PC-3 (cell line): ENCODE results near the gene FOXC2. TPM values are rescaled to one million over a fixed set of nuclear protein-coding genes. Genes with fewer than 3 reads are reported as not detected.

Experiments used
- ATAC-seq: fragments of 200-7000 bp; cut with Tn5 transposase; 2 replicates; pipeline ENCODE4 v1.9.1; 2020; ENCODE audit warnings: mild to moderate bottlenecking, moderate library complexity
- BruUV-seq: library from RNA; stranded (reverse); fragments of 400-500 nt; replicated peaks from 2 replicates; lab custom pipeline; 2021; lab: Mats Ljungman, UMichigan
- CTCF ChIA-PET: fragments of 300-600 bp; sonication (Branson Sonifier 250); formaldehyde crosslinking; loops from one replicate; lab custom pipeline; 2022; ENCODE audit warnings: antibody characterized with exemption; lab: Charles Lee
- POLR2A ChIA-PET: fragments of 300-600 bp; sonication (Branson Sonifier 250); formaldehyde crosslinking; loops from one replicate; lab custom pipeline; 2022; ENCODE audit warnings: antibody characterized with exemption; ENCODE audit not compliant: unreplicated experiment; lab: Charles Lee
- DNase-seq: peaks from one replicate; pipeline ENCODE4 v3.0.0-alpha.2; 2015
- H2AFZ ChIP-seq: fragments of 300-600 bp; sonication (generic); 2 replicates; pipeline ENCODE4 v1.6.0; 2016; ENCODE audit warnings: antibody characterized with exemption, low read length
- H3F3A ChIP-seq: fragments of 300-600 bp; sonication (generic); one replicate; pipeline ENCODE4 v1.6.0; 2017; ENCODE audit warnings: antibody characterized with exemption, low read length, control low read depth, mild to moderate bottlenecking; ENCODE audit not compliant: unreplicated experiment
- H3K27ac ChIP-seq: fragments of 300-600 bp; sonication (generic); 2 replicates; pipeline ENCODE4 v1.5.1; 2016; ENCODE audit warnings: mild to moderate bottlenecking, low read length
- H3K27me3 ChIP-seq: fragments of 300-600 bp; sonication (generic); 2 replicates; pipeline ENCODE4 v1.6.1; 2016; ENCODE audit warnings: low read length, mixed read lengths
- H3K36me3 ChIP-seq: fragments of 300-600 bp; sonication (generic); 2 replicates; pipeline ENCODE4 v1.6.1; 2016; ENCODE audit warnings: low read depth, mixed run types, low read length, mixed read lengths
- H3K4me1 ChIP-seq: fragments of 300-600 bp; sonication (generic); 2 replicates; pipeline ENCODE4 v1.5.1; 2016; ENCODE audit warnings: low read length; ENCODE audit not compliant: insufficient read depth
- H3K4me2 ChIP-seq: fragments of 300-600 bp; sonication (generic); 2 replicates; pipeline ENCODE4 v1.6.0; 2016; ENCODE audit warnings: low read length
- H3K4me3 ChIP-seq: fragments of 300-600 bp; sonication (generic); 2 replicates; pipeline ENCODE4 v1.5.1; 2016; ENCODE audit warnings: mild to moderate bottlenecking, low read length, mixed read lengths
- H3K79me2 ChIP-seq: fragments of 300-600 bp; sonication (generic); 2 replicates; pipeline ENCODE4 v1.6.1; 2017; ENCODE audit warnings: low read length, mixed read lengths
- H3K9ac ChIP-seq: fragments of 300-600 bp; sonication (generic); 2 replicates; pipeline ENCODE4 v1.6.0; 2016; ENCODE audit warnings: mild to moderate bottlenecking, low read length
- H3K9me2 ChIP-seq: fragments of 300-600 bp; sonication (generic); replicated peaks from 2 replicates; pipeline ENCODE4 v1.6.1; 2016; ENCODE audit warnings: mixed run types, low read length, mixed read lengths
- H3K9me3 ChIP-seq: fragments of 300-600 bp; sonication (generic); 2 replicates; pipeline ENCODE4 v1.6.1; 2016; ENCODE audit warnings: low read length, mixed read lengths
- H4K20me1 ChIP-seq: fragments of 300-600 bp; sonication (generic); 2 replicates; pipeline ENCODE4 v1.6.1; 2016; ENCODE audit warnings: low read length, mixed read lengths
- CTCF ChIP-seq: fragments of 300-600 bp; sonication (generic); conservative IDR thresholded peaks from 2 replicates; pipeline ENCODE4 v1.5.1; 2017; ENCODE audit warnings: antibody characterized with exemption, low read depth, mild to moderate bottlenecking, low read length
- EZH2 ChIP-seq: fragments of 300-600 bp; sonication (generic); IDR thresholded peaks from one replicate; pipeline ENCODE4 v1.6.1; 2017; ENCODE audit warnings: antibody characterized with exemption, mild to moderate bottlenecking, low read length; ENCODE audit not compliant: unreplicated experiment
- EZH2phosphoT487 ChIP-seq: fragments of 300-600 bp; sonication (generic); IDR thresholded peaks from 2 replicates; pipeline ENCODE4 v1.6.1; 2018; ENCODE audit warnings: mild to moderate bottlenecking, antibody characterized with exemption, low read length, borderline replicate concordance
- intact Hi-C: fragments of 100-400 bp; cut with micrococcal nuclease; formaldehyde crosslinking; loops from 2 replicates; pipeline ENCODE4 v1.9.0; 2023
- total RNA-seq: library from RNA; depleted of rRNA; stranded (reverse); fragments of >200 nt; gene quantifications from 2 replicates; pipeline ENCODE4 v1.2.3, GENCODE V29; 2014

The FOXC2 gene
- total RNA-seq, 1 experiment from 2014 or later, result not detected

DNA sequence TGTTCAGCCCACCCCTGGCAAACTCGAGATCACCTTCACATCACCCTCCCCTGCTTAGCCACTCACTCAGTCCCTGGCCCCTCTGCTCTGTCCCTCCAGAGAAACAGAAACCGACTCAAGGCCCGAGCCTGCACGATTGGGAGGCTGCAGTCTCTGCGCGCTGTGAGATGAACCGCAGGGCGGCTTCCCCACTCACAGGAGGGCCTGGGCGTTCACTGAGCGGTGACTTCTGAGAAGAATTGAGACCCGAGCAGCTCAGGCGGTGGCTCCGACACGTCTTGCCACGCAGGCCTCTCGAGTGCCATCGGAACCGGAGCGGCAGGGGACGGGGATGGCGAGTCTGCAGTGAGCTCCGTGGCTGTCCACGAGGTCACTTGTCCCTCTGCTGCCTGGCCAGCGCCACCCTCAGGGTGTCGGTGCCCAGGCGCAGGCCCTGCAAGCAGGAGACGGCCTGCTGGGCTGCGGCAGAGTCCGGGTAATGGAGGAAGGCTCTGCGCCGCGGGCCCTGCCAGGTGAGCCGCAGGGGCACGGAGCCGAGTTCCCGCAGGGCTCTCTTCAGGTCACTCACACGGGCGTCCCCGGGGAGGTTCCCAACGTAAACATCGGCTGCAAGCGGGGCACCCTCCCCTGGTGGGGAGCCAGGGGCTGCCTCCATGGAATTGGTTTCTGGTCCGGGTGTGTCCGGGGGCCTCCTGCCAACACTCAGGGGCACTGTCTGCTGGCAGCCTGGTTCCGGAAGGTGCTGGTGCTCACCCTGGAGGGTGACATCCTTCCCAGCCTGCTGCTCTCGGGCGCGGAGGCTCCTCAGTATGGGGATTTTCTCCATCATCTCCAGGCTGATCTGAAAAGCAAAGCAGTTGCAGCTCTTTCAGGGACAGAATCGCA, 34.7 kb upstream of the FOXC2 start:
- no peaks in the 10 kb centered on the region for H3K4me1 ChIP-seq
- H3K36me3 ChIP-seq, result no peaks in the 10 kb centered on the region
- no peaks in the 10 kb centered on the region for H3K9me3 ChIP-seq
- no peaks in the 10 kb centered on the region for H3K27me3 ChIP-seq
- no peaks in the 10 kb centered on the region for H3F3A ChIP-seq
- no peaks in the 10 kb centered on the region for H3K9me2 ChIP-seq
- TF ChIP-seq CTCF, result no peak
- no peak for TF ChIP-seq EZH2
- TF ChIP-seq EZH2phosphoT487, result no peak
- H3K9ac ChIP-seq, result no peak overlapping the region
- no peak for DNase-seq
- ATAC-seq, result no peak
- H2AFZ ChIP-seq, result no peak overlapping the region
- BruUV-seq, result no TSS peak
- intact Hi-C loops, result no loop called here
- H3K27ac ChIP-seq, result no peak overlapping the region
- ChIA-PET POLR2A (no interaction called here), CTCF (no interaction called here)
- no peaks in the 10 kb centered on the region for H3K79me2 ChIP-seq
- no peak overlapping the region for H3K4me3 ChIP-seq
- H4K20me1 ChIP-seq, result no peaks in the 10 kb centered on the region
- no peak overlapping the region for H3K4me2 ChIP-seq

- POLR2A ChIA-PET, result no interaction called here
- H2AFZ ChIP-seq, result no peak overlapping the region
- no peak for DNase-seq
- intact Hi-C loops, result no loop called here
- no peaks in the 10 kb centered on the region for H4K20me1 ChIP-seq
- H3K9me3 ChIP-seq, result no peaks in the 10 kb centered on the region
- no peaks in the 10 kb centered on the region for H3F3A ChIP-seq
- no peaks in the 10 kb centered on the region for H3K36me3 ChIP-seq
- no peaks in the 10 kb centered on the region for H3K9me2 ChIP-seq
- CTCF ChIA-PET, result no interaction called here
- no peaks in the 10 kb centered on the region for H3K4me1 ChIP-seq
- H3K4me3 ChIP-seq, result no peak overlapping the region
- H3K4me2 ChIP-seq, result no peak overlapping the region
- no TSS peak for BruUV-seq
- no peak for ATAC-seq
- no peak overlapping the region for H3K9ac ChIP-seq
- no peak overlapping the region for H3K27ac ChIP-seq
- no peaks in the 10 kb centered on the region for H3K27me3 ChIP-seq
- no peaks in the 10 kb centered on the region for H3K79me2 ChIP-seq
- TF ChIP-seq EZH2 (no peak), CTCF (no peak), EZH2phosphoT487 (no peak)
Observed at GRCh38 chr16:86532526-86532815, 34.2 kb upstream of the FOXC2 start.

DNA sequence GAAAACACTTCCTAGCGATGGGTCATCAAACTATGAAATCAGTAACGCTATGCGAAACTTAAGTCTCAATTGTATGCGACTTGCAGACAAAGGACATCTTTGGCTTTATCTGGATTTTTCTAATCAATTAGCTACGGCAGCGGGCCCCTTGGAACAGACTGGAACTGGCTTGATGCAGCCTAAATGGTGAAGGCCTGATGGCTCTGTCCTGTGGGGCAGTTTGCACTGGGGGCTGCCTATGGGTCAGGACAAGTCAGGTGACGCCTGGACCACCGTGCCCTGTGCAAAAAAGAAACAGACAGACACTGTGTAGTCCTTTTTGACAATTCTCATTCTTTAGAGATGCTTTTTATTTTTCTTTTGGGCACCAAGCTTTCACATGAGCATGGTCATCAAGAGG, 33.6 kb upstream of the FOXC2 start:
- Histone ChIP-seq H3K9me3 (no peaks in the 10 kb centered on the region), H3K9ac (no peak overlapping the region), H2AFZ (no peak overlapping the region), H4K20me1 (no peaks in the 10 kb centered on the region), H3K27ac (no peak overlapping the region), H3F3A (no peaks in the 10 kb centered on the region), H3K36me3 (no peaks in the 10 kb centered on the region), H3K79me2 (no peaks in the 10 kb centered on the region), H3K4me3 (no peak overlapping the region), H3K9me2 (no peaks in the 10 kb centered on the region), H3K4me1 (no peaks in the 10 kb centered on the region), H3K27me3 (no peaks in the 10 kb centered on the region), H3K4me2 (no peak overlapping the region)
- no TSS peak for BruUV-seq
- intact Hi-C loops, result no loop called here
- CTCF ChIA-PET, result no interaction called here
- POLR2A ChIA-PET, result no interaction called here
- TF ChIP-seq CTCF, result no peak
- TF ChIP-seq EZH2, result no peak
- no peak for TF ChIP-seq EZH2phosphoT487
- DNase-seq (no peak), ATAC-seq (no peak)
